B cell (primary cell): ENCODE measurements around the gene PNMA5.

Source experiments
- CTCF ChIP-seq: fragments of 200-600 bp; IDR thresholded peaks from one replicate; pipeline ENCODE4 v1.8.0; 2022; ENCODE audit warnings: antibody characterized with exemption, mild to moderate bottlenecking
- EZH2 ChIP-seq: IDR thresholded peaks from 2 replicates; pipeline ENCODE4 v1.6.1; 2012; ENCODE audit warnings: borderline replicate concordance, low read depth, mild to moderate bottlenecking, moderate library complexity, low read length; ENCODE audit not compliant: insufficient read depth, poor library complexity, severe bottlenecking

GRCh38 chrX:152945021-152945979, 48.6 kb downstream of the PNMA5 start:
- TF ChIP-seq CTCF (no peak), EZH2 (no peak)
